Smooth muscle cell (in vitro differentiated cells): ENCODE results near the gene FEN1. TPM values are rescaled to one million over a fixed set of nuclear protein-coding genes. Genes with fewer than 3 reads are reported as not detected.

ENCODE experiments used
- DNase-seq: peaks from one replicate; lab custom pipeline; 2025; ENCODE audit not compliant: unreplicated experiment; lab: John Stamatoyannopoulos, UW
- H2AFZ ChIP-seq: fragments of 200-600 bp; sonication (generic); 2 replicates; pipeline ENCODE4 v1.6.0; 2016; ENCODE audit warnings: antibody characterized with exemption, low read depth, mild to moderate bottlenecking
- H3F3A ChIP-seq: fragments of 200-600 bp; sonication (generic); 2 replicates; pipeline ENCODE4 v1.6.0; 2017; ENCODE audit warnings: antibody characterized with exemption, low read depth
- H3K27ac ChIP-seq: fragments of 200-600 bp; sonication (generic); 2 replicates; pipeline ENCODE4 v1.5.1; 2016; ENCODE audit warnings: low read depth, mild to moderate bottlenecking
- H3K27me3 ChIP-seq: fragments of 200-600 bp; sonication (generic); 2 replicates; pipeline ENCODE4 v1.6.1; 2016; ENCODE audit warnings: low read depth, mild to moderate bottlenecking
- H3K36me3 ChIP-seq: fragments of 200-600 bp; sonication (generic); 2 replicates; pipeline ENCODE4 v1.5.1; 2016; ENCODE audit warnings: low read depth
- H3K4me1 ChIP-seq: fragments of 200-600 bp; sonication (generic); 2 replicates; pipeline ENCODE4 v1.5.1; 2016; ENCODE audit warnings: low read depth
- H3K4me2 ChIP-seq: fragments of 200-600 bp; sonication (generic); 2 replicates; pipeline ENCODE4 v1.6.0; 2016; ENCODE audit warnings: mild to moderate bottlenecking
- H3K4me3 ChIP-seq: fragments of 200-600 bp; sonication (generic); 2 replicates; pipeline ENCODE4 v1.5.1; 2016; ENCODE audit warnings: mild to moderate bottlenecking
- H3K79me2 ChIP-seq: fragments of 200-600 bp; sonication (generic); 2 replicates; pipeline ENCODE4 v1.6.0; 2016; ENCODE audit warnings: low read depth, mild to moderate bottlenecking
- H3K9ac ChIP-seq: fragments of 200-600 bp; sonication (generic); 2 replicates; pipeline ENCODE4 v1.6.0; 2016; ENCODE audit warnings: low read depth
- H3K9me3 ChIP-seq: fragments of 200-600 bp; sonication (generic); replicated peaks from 2 replicates; pipeline ENCODE4 v1.5.1; 2016; ENCODE audit warnings: low read depth
- H4K20me1 ChIP-seq: fragments of 200-600 bp; sonication (generic); 2 replicates; pipeline ENCODE4 v1.6.0; 2016; ENCODE audit warnings: low read depth
- CTCF ChIP-seq: fragments of 200-600 bp; sonication (generic); IDR thresholded peaks from 2 replicates; pipeline ENCODE4 v1.5.1; 2017; ENCODE audit warnings: borderline replicate concordance, mild to moderate bottlenecking, antibody characterized with exemption; ENCODE audit not compliant: insufficient read depth, poor library complexity, severe bottlenecking
- WGBS: methylation state at CpG from one replicate; pipeline ENCODE4 v1.1.7; 2016; ENCODE audit warnings: low lambda C conversion rate; 5-methylcytosine and 5-hydroxymethylcytosine counted together
- polyA plus RNA-seq: library from polyadenylated mRNA; unstranded; fragments of >200 nt; fragmentation: Nextera tagmentation; extraction: Ambion mirVana; gene quantifications from 2 replicates; pipeline ENCODE4 v1.2.1, GENCODE V29; 2016
- total RNA-seq: library from RNA; depleted of rRNA; stranded (reverse); fragments of >200 nt; gene quantifications from 2 replicates; pipeline ENCODE4 v1.2.3, GENCODE V29; 2014

Gene FEN1
- total and polyA plus RNA-seq, 2 experiments from 2014 or later: 15.6 to 21.1 TPM

GRCh38 chr11:61778357-61778886 is 14.3 kb upstream of the FEN1 start:
- no peaks in the 10 kb centered on the region for H3F3A ChIP-seq
- H3K27ac ChIP-seq: no peak overlapping the region
- TF ChIP-seq CTCF: no peak
- H4K20me1 ChIP-seq: peaks cover 2% of the 10 kb centered on the region
- no peak overlapping the region for H3K4me2 ChIP-seq
- no peaks in the 10 kb centered on the region for H3K9me3 ChIP-seq
- no peak for DNase-seq
- no peak overlapping the region for H3K9ac ChIP-seq
- no peaks in the 10 kb centered on the region for H3K4me1 ChIP-seq
- 96% methylated on average over 11 of the region's 11 CpGs for WGBS
- H3K4me3 ChIP-seq: no peak overlapping the region
- H3K79me2 ChIP-seq: no peaks in the 10 kb centered on the region
- H3K36me3 ChIP-seq: no peaks in the 10 kb centered on the region
- H2AFZ ChIP-seq: no peak overlapping the region
- H3K27me3 ChIP-seq: no peaks in the 10 kb centered on the region

- H3K9me3 ChIP-seq: no peaks in the 10 kb centered on the region
- TF ChIP-seq CTCF: no peak
Observed at GRCh38 chr11:61778920-61779650, 13.6 kb upstream of the FEN1 start.

DNA sequence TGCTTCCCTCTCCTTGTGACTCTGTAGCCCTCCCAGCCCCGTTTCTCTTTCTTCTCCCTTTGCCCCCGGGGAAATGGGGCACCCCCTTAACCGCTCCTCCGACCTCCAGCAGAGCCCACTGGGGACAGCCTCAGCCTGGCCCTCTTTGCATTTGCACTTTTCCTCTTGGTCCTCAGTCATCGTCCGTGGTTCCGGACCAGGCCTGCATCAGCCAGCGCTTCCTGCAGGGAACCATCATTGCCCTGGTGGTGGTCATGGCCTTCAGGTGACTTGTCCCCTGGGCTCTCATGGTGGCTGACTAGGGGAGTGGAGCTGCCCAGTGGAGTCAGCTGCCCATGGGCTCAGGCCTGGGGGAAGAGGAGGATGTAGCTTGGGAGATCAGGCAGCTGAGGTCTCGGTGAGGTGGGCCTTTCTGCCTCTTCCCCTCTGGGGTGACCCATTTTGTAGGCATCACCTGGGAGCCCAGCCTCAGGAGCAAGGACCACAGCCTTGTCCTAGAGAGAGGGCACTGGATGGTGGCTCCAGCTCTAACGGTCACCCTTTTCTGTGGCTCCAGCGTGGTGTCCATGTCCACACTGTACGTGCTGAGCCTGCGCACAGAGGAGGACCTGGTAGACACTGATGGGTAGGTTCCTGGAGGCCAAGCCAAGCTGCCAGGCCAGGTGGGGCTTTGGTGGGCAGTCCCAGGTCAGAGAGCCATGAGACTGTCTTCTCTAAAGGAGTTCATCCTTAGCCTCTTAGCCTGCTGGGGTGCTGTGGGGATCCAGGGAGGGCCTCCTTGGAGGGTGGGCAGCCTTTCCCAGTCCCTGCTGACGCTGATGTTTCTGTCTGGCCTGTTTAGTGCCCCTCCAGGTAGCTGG is 12.8 kb upstream of the FEN1 start:
- H3K4me1 ChIP-seq: no peaks in the 10 kb centered on the region

More at GRCh38 chr11:61778920-61779650, 13.6 kb upstream of the FEN1 start:
- H3K9ac ChIP-seq: no peak overlapping the region
- H3K4me1 ChIP-seq: no peaks in the 10 kb centered on the region
- H3K36me3 ChIP-seq: no peaks in the 10 kb centered on the region
- H3K4me3 ChIP-seq: no peak overlapping the region
- H2AFZ ChIP-seq: no peak overlapping the region
- no peaks in the 10 kb centered on the region for H3K27me3 ChIP-seq
- no peaks in the 10 kb centered on the region for H3F3A ChIP-seq
- WGBS: 92% methylated on average over 23 of the region's 24 CpGs
- H3K27ac ChIP-seq: no peak overlapping the region
- peaks cover 6% of the 10 kb centered on the region for H4K20me1 ChIP-seq
- no peak overlapping the region for H3K4me2 ChIP-seq
- H3K79me2 ChIP-seq: no peaks in the 10 kb centered on the region
- no peak for DNase-seq

More for the DNA sequence above, 12.8 kb upstream of the FEN1 start:
- H3K9ac ChIP-seq: no peak overlapping the region
- H2AFZ ChIP-seq: no peak overlapping the region
- H3K27me3 ChIP-seq: no peaks in the 10 kb centered on the region
- no peaks in the 10 kb centered on the region for H3K79me2 ChIP-seq
- no peaks in the 10 kb centered on the region for H3K36me3 ChIP-seq
- peaks cover 10% of the 10 kb centered on the region for H4K20me1 ChIP-seq
- no peak overlapping the region for H3K4me3 ChIP-seq
- no peak overlapping the region for H3K4me2 ChIP-seq
- DNase-seq: no peak
- 94% methylated on average over 14 of the region's 14 CpGs for WGBS
- no peak overlapping the region for H3K27ac ChIP-seq
- H3F3A ChIP-seq: no peaks in the 10 kb centered on the region
- no peak for TF ChIP-seq CTCF
- H3K9me3 ChIP-seq: no peaks in the 10 kb centered on the region
